ENCODE data around the gene ISM2. TPM values are rescaled to one million over a fixed set of nuclear protein-coding genes. Genes with fewer than 3 reads are reported as not detected.

The ISM2 gene
- polyA plus RNA-seq, 1 donor from 2014 or later = 1.4 TPM

DNA sequence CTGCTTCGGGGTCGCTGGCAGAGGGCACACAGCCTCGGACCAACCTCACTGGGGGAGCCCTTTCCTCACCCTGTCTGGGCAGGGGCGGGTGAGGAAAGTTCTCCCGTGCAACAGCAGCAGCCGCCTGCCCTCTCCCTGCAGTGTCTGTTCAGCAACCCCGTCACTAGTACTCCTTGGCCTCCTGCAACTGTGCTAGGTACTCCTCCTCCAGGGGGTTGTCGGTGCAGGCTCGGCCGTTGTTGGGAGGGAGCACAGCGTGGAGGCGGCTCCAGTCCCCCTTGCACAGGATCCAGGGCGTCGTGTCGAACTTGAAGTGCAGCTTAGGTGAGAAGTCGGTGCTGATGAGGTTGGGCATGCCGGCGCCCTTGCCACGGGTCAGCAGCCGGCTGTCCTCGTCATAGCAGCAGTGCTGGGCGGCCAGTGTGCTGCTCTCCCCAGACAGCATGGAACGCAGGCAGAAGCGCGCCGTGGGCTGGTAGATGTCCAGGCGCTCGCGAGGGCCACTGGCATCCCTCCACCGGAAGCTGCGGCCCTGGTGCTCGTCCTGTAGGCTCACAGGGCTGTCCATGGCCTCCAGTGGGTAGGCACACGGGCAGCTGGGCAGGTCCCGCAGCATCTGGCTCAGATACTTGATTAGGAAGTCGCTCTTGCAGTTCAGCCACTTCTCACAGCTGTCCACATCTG is 23.0 kb downstream of the ISM2 start:
- Histone ChIP-seq H3K4me2 (ENCODE audit: low read length) (no peak overlapping the region), H3K9me3 (ENCODE audit: low read length) (no peaks in the 10 kb centered on the region), H3K36me3 (ENCODE audit: insufficient read depth, low read length) (no peaks in the 10 kb centered on the region), H3K79me2 (replicated peaks; ENCODE audit: insufficient read depth, low read length) (no peaks in the 10 kb centered on the region), H3K27ac (ENCODE audit: low read length) (no peak overlapping the region), H3K9me2 (ENCODE audit: insufficient read depth, low read length) (no peaks in the 10 kb centered on the region), H3K9ac (ENCODE audit: low read length) (no peak overlapping the region), H3K4me3 (ENCODE audit: low read length) (no peak overlapping the region), H2AFZ (ENCODE audit: low read depth, low read length) (no peak overlapping the region), H3K27me3 (ENCODE audit: insufficient read depth, low read depth, low read length) (no peaks in the 10 kb centered on the region), H3F3A (ENCODE audit: insufficient read depth, low read length, poor library complexity, severe bottlenecking) (no peaks in the 10 kb centered on the region), H4K20me1 (ENCODE audit: insufficient read depth) (no peaks in the 10 kb centered on the region)
- TF ChIP-seq EZH2 (IDR thresholded peaks at IDR 0.05; ENCODE audit: borderline replicate concordance, insufficient read depth, low read length, poor library complexity, severe bottlenecking) (no peak), CTCF (IDR thresholded peaks at IDR 0.05; ENCODE audit: poor library complexity, severe bottlenecking) (no peak), MXI1 (conservative IDR thresholded peaks at IDR 0.05; ENCODE audit: poor library complexity, severe bottlenecking) (no peak), SMC3 (conservative IDR thresholded peaks at IDR 0.05; ENCODE audit: poor library complexity) (no peak), POLR2AphosphoS5 (IDR thresholded peaks at IDR 0.05) (no peak), REST (IDR thresholded peaks at IDR 0.05; ENCODE audit: borderline replicate concordance) (no peak), EP300 (conservative IDR thresholded peaks at IDR 0.05; ENCODE audit: poor library complexity, severe bottlenecking) (no peak), TAF1 (IDR thresholded peaks at IDR 0.05; ENCODE audit: low read depth) (no peak), RAD21 (conservative IDR thresholded peaks at IDR 0.05) (no peak)

- Histone ChIP-seq H3F3A (ENCODE audit: insufficient read depth, low read length, poor library complexity, severe bottlenecking) (no peaks in the 10 kb centered on the region), H3K79me2 (replicated peaks; ENCODE audit: insufficient read depth, low read length) (no peaks in the 10 kb centered on the region), H3K9ac (ENCODE audit: low read length) (no peak overlapping the region), H3K36me3 (ENCODE audit: insufficient read depth, low read length) (no peaks in the 10 kb centered on the region), H3K4me2 (ENCODE audit: low read length) (no peak overlapping the region), H3K9me2 (ENCODE audit: insufficient read depth, low read length) (no peaks in the 10 kb centered on the region), H3K9me3 (ENCODE audit: low read length) (no peaks in the 10 kb centered on the region), H2AFZ (ENCODE audit: low read depth, low read length) (no peak overlapping the region), H3K27me3 (ENCODE audit: insufficient read depth, low read depth, low read length) (no peaks in the 10 kb centered on the region), H3K27ac (ENCODE audit: low read length) (no peak overlapping the region), H3K4me3 (ENCODE audit: low read length) (no peak overlapping the region), H4K20me1 (ENCODE audit: insufficient read depth) (no peaks in the 10 kb centered on the region)
- TF ChIP-seq POLR2AphosphoS5 (IDR thresholded peaks at IDR 0.05) = no peak
- no peak for TF ChIP-seq EZH2 (IDR thresholded peaks at IDR 0.05; ENCODE audit: borderline replicate concordance, insufficient read depth, low read length, poor library complexity, severe bottlenecking)
- TF ChIP-seq CTCF (IDR thresholded peaks at IDR 0.05; ENCODE audit: poor library complexity, severe bottlenecking) = no peak
- no peak for TF ChIP-seq SMC3 (conservative IDR thresholded peaks at IDR 0.05; ENCODE audit: poor library complexity)
- TF ChIP-seq TAF1 (IDR thresholded peaks at IDR 0.05; ENCODE audit: low read depth) = no peak
- TF ChIP-seq REST (IDR thresholded peaks at IDR 0.05; ENCODE audit: borderline replicate concordance) = no peak
- no peak for TF ChIP-seq EP300 (conservative IDR thresholded peaks at IDR 0.05; ENCODE audit: poor library complexity, severe bottlenecking)
- TF ChIP-seq MXI1 (conservative IDR thresholded peaks at IDR 0.05; ENCODE audit: poor library complexity, severe bottlenecking) = no peak
- no peak for TF ChIP-seq RAD21 (conservative IDR thresholded peaks at IDR 0.05)
Measured at GRCh38 chr14:77474479-77475177, 24.0 kb downstream of the ISM2 start.
